HG02938 (cell line): ENCODE data around the gene IGF1R.

Experiments used
- ATAC-seq: cut with Tn5 transposase; IDR thresholded peaks from one replicate; pipeline ENCODE4 v1.9.1; 2021; ENCODE audit warnings: mild to moderate bottlenecking, moderate library complexity; ENCODE audit not compliant: unreplicated experiment

IGF1R gene

DNA sequence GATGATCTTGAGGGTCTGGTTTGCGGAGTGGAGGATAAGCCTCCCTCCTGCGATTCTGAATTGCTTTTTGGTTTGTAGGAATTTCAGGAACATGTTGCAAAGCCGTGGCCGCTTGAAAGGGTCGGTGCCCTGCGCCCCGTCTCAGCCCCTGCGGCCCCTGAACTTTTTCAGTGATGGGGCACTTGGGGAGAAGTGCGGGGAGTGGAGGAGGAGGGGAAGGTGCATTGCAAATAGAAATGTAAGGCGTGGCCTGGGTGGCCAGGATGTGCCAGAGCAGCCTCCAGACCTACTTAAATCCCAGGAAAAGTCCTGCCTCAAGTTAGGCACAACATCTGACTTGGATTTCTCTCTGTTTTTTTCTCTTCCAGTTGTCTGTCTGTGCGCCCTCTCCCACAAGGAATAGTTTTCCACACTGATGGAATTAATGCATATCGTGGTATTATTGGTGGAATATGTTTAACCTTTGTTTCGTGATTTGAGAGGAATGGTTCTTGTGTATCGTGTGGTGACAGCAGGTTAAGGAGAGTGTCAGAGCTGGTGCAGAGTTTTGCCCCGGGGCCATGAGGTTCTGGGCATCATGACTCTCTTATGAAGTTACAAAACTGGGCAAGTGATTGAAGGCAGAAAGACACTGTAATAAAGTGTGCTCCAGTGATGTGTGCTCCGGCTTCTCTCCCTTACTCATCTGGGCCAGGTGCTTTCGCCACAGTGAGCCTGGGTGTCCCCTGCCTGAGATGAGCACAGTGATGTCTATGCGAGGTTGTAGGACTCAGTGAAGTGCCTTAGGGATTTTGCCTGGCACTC lies 205.5 kb downstream of the IGF1R start:
- no peak for ATAC-seq

DNA sequence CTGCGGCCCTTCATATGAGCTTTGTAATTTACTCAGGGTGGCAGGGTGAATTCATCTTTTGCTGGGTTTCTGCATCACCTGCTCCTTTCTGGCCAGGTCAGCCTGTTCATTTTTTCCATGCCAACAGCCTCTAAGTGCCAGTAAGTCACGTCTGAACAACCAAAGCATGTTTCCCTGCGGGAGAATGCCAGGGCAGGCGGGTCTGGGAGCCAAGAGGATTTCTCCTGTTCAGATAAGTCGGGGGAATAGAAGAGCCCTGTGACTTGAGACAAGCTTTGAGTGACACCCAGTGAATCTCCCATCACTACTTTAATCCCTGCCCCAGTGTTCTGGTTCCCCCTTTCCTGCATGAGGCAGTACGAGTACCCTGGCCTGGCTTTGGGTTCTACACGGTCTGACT lies 206.2 kb downstream of the IGF1R start:
- no peak for ATAC-seq

DNA sequence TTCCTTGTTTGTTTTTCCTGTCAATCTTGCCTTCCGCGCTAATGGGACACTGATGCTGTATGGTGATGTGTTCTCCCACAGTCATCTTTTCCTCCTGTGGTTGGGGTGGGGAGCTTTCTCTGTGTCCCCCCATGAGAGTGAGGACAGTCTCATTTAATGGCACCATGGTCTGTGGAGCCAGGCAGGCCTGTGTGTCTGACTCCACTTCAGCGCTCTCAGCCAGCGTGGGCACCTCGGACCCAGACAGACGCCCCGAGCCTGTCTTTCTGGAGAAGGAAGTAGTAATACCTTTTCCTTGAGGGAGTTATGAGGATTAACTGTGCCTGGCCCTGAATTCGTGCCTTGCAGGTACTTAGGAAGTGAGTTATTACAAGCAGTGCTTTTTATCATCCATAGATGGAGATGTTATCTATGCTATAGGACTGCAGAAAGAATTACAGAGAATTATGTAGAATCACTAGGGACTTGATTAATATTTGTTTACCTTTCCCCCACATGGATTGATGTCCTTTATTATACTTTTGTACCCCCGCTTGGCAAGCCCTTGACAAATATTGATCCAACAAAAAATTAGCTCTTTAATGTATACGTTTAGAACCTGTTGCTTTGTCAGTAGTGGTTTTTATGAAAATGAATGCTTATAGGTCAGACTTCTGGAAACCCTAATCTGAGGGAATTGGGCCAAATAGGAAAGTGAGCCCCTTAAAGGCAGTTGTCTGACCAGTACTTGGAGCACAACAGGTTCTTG lies 206.9 kb downstream of the IGF1R start:
- no peak for ATAC-seq

DNA sequence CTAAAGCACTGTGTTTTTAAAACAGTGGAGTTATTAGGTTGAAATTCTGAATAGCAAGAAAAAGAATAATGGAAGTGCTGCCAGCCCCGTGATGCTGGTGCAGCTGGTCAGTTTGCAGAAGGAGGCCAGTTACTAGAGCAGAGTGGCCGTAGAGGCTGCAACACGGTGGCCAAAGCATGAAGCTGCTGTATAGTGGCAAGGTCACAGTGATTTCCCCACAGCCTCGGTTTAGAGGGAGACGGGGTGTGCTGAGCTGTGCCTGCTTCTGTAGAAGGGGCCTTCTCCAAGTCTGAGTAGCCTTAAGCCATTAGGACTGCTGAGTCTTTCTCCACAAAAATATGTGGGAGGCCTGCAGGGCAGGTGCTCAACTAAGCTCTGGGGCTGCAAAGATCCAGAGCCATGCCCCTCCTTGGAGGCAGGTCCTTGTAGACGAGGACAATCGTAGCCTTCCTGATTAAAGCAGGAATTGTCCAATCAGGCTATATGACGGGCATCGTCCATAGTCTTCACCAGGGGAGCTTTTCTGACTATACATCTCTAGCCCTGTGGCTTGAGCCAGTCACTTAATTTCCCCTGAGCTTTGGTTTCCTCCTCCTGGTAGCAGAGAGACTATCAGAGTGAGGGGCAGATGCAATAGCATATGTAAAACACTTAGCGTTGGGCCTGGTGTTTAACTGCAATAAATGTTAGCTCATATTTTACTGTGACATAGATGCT lies 207.6 kb downstream of the IGF1R start:
- no peak for ATAC-seq

DNA sequence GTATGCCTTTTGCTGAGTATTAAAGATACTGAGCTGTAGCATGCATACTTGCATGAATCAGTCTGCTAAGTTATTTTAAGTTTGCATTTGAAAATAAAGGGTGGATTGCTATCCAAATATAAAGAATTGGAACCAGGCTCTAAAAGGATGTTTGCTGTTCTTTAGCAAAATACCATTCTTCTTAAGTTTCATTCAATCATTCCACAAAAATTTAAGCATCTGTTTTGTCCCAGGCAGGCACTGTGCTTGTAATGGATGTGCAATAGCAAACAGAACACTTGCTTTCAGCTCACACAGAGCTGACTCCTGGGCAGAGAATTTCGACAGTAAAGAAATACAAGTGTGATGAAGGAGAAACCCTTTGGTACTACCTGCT lies 208.2 kb downstream of the IGF1R start:
- ATAC-seq, result no peak

DNA sequence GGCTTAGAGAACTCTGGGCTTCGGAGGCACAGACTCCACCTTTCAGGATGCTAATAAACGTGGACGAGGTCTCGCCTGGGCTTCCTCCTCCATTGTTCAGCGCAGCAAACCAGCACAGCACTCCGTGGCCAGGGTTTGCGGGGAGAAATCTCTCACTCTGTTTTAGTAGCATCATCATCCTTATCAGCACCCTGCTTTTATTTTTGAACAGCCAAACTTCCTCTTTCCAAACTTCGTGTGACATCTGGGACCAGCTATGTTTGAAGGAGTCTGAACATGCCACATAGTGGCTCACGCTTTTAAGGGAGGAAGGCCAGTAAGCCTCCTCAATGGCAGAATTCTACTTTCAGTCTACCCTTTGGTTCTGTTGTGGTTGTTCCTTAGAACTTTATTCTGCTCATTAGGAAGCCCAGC lies 210.3 kb downstream of the IGF1R start:
- no peak for ATAC-seq

DNA sequence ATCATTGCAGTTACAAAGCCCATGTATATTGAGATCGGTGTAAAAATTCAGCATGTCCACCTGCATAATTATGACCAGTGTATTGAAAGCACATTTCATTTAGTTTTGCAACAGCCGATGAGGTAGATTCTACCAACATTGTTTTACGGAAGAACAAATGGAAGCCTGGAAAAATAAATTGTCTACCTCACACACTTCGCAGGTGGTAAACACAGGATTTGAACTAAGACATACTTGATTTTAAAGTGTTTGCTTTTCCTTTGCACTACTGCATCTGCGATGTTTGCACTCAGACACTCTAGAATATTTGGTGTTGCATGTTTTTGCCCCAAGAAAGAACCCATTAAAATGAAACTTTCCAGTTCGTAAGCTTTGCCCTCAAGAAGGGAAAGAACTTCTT lies 210.8 kb downstream of the IGF1R start:
- ATAC-seq, result no peak

DNA sequence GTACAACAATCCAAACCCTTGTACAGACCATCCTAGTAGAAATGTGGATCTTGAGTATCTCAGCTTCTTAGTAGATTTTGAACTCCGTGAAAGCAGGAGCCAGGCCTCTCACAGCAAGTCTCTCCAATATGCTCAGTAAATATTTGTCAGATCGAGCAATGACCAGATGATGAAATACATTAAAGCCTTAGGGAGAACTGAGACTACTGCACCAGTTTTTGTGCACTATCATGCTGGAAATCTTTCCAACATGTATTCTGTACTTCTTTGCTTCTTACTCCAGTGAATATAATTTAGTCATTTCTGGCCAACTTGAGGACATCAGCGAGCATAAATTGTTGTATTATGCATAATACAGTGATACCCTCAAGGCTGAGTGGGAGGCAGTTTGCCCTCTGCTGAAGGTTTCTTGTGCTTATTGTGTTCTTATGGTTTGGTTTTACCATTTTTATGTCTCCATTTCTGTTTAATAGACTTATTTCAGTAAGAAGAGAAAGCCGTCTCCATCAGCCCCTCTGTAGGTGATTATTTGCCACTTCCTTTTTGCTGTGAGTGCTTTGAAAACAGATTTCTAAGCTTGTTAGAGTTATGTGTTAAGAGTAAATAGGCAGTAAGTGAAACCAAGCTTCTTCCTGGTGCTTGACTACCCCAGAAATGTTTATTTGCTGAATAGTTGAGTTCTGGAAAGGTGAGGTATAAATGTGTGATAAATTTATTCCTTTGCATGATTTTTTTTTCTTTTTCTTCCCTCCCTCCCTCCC lies 212.1 kb downstream of the IGF1R start:
- ATAC-seq, result no peak

DNA sequence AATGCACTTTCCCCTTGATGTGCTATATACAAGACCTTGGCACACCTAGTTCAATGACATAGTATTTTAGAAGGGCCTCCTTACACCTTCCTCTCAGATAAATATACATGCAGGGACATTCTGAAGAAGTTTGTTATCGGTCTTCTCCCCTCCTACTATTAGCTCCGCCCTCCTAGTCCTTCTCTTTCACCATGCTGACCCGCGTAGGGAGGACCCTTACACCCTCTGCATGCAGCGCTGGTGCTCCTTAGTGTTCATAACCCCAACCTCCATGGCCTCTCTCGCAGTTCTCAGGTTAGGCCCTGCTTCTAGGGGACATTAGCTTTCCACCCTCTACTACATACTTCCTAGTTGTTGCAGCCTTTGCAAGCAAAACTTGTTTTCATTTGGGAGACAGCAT lies 212.8 kb downstream of the IGF1R start:
- no peak for ATAC-seq

DNA sequence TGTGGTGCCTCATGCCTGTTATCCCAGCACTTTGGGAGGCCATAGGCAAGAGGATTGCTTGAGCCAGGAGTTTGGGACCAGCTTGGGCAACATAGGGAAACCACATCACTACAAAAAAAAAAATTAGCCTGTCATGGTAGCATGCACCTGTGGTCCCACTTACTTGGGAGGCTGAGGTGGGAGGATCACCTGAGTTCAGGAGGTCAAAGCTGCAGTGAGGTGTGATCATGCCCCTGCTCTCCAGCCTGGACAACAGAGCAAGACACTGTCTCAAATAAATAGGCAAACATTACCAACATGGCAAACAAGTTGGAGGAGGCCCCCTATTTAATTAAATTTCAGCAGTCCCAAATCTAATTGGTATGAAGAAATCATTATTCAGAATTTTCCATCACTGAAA lies 215.6 kb downstream of the IGF1R start:
- ATAC-seq, result no peak

DNA sequence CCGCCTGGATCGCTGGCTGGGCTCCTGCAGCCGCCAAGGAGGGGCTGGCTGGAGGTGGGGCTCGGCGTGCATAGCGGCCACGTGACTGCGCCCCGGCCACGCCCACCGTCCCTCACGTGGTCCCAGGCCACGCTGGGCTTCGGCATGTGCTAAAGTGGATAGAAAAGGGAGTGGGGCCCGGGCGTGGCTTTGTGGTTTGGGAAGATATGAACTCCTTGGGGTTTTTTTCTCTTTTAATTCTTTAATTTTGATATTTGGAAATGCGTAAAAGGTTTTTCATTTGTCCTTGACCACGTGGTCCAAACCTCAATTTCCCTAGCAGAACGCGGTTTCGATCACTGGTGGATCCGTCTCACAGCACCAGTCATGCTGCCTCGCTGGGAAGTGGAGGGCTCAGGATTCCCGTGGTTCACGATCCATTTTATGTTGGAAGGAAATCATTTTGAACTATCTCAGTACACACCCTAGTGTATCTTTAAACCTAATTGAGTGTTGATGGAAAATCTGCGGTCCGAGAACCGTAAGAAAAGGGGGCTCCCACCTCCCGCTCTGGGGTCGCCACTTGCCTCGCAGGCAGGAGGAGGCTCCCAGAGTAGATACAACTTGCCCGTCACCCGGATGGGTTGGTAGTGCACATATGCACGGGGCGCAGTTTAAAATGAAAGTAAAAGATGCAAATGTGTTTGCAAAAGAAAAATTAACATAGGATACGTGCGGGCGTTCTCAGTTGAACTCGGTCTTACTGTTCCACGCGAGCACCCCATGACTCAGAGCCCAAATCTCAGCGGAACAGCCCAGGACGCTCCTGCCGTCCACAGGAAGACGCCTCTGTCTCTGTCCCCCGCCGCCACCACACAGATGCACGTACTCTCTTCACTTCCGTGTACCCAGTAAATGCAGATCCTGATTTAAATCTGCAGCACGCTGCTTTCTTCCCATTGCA lies 217.3 kb downstream of the IGF1R start:
- peak; percentile 90 for ATAC-seq

DNA sequence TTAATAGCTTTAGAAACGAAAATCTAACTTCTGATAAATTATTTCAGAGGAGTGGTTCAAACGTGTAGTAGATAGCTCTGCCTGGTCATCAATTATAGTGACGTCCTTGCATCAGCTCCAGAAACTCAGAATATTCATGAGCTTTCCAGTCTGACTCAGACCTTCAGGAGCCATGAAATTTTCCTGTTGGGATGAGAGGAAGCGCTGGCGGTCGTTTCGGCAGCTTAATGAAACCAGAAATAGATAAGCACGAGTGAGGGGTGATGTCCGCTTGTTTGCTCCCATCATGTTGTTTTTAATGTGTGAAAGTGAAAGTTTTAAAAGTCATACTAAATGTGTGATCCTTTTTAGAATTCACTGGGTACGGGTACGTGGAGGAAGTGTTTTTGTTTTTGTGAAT lies 218.2 kb downstream of the IGF1R start:
- no peak for ATAC-seq

DNA sequence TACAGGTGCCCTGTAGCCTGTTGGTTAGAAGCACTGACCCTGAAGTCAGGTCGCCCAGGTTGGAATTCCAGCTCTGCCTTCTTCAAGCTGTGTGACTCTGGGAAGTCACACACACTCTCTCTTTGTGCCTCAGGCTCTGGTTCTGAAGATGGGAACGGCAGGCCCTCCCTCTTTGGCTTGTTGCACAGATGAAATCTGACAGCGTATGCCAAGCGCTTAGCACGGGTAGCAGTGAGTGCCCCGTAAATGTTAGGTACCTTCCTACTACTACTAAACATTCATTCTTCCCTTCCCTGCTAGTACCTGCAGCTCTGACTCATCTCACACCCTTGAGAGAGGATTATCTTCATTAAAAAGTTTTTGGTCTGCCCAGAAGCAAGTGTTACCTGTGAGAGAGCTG lies 220.2 kb downstream of the IGF1R start:
- no peak for ATAC-seq

DNA sequence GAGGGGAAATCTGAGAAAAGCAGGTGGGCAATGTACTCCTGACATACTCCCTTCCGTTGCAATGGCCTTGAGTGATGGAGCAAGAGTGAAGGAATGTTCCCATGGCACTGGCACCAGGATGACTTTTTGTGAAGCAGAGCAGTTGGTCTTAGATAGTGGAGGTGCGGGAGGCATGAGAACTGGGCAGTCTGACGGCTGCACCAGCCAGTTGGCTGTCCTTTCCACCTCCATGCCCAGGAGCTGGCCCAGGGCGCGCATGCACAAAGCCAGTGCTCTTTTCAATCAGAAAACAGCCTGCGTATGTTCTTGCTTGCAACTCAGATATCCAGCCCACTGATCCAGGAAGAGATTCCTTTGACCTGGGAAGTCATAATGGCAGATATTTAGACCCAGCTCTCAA lies 222.4 kb downstream of the IGF1R start:
- no peak for ATAC-seq

DNA sequence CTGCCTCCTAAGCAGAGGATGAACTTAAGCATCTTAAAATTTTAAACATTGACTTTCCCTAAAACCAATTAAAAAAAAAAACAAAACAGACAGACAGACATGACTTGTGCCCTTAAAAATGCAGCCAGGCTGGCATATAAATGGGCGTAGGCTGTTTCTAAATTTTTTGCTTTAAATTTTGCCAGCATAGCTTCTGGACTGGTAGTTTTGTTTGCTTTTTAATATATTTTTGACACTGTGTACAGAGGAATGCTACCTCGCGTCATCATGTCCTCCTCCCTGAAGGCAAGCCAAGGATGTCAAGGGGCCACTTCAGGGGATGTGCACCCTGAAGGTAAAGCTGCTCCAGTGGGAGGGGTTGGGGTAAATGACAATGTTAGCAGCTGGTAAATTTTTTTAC lies 224.4 kb downstream of the IGF1R start:
- no peak for ATAC-seq

DNA sequence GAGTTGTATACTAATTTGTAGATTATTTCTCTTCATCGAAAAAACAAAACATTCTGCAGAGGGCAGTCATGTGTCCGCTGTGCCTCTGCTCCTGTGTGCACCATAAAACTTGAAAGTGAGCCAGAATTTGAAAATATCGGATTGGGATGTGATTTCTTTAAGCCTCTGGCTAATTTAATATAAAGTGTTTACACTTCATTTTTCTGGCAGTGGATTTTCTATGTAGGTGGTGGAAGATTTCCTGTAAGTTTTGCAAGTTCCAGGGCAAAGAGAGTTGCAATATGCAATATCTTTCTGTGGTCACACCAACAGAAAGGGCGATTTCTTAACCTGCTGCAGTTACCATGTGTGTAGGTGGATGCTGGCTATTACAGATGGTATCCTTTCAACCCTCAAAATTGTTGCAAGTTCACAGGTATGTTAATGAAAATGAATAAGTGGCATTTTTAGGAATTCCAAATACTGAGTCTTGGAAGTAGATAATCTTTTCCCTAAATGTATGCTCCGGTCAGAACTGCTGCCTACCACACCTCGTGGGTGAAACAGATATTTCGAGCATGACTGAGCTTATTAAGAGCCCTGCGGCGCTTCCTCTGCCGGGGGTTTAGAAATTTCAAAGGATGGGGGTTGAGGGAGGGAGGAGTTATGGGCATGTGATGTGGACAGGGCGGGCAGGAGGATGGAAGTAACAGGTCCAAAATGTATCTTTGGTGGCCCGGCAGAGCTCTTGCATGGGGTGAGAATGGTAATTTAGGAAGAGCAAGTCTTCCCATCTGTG lies 225.3 kb downstream of the IGF1R start:
- no peak for ATAC-seq

DNA sequence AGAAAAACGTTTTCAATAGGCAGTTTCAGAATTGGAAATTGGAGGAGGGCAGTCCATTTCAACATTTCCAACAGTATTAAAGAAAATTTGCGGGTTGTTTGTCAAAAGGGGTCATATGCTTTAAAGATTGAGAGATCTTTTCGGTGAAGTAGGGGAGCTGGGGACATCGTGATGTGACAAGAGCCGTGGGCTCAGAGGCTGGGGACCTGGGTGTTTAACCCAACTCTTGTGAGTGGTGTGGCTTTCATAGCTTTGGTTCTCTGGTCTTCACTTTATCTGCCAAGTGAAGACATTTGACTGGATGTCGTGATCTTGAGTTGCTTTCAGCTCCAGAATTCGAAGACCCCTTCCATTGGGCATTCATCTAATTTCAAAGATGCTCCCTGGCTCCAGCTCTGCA lies 226.0 kb downstream of the IGF1R start:
- ATAC-seq, result no peak

DNA sequence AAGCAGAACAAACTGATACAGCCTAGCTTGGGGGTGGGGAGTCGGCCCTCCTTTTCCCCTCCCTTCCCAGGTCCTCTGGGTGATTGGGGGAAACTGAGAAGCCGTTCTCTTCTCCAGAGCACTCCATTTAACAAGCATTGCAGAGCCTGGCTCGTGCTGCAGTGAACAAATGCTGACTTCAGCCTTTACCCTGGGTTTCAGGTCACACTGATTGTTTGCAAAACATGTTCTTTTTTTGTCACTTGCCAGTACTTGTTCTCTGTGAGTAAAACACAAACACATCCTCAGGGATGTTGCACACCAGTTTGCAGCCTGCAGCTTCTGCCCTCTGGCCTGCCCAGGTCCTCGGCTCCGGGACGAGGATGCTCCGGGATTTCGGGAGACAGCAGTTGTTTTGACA lies 226.4 kb downstream of the IGF1R start:
- no peak for ATAC-seq

DNA sequence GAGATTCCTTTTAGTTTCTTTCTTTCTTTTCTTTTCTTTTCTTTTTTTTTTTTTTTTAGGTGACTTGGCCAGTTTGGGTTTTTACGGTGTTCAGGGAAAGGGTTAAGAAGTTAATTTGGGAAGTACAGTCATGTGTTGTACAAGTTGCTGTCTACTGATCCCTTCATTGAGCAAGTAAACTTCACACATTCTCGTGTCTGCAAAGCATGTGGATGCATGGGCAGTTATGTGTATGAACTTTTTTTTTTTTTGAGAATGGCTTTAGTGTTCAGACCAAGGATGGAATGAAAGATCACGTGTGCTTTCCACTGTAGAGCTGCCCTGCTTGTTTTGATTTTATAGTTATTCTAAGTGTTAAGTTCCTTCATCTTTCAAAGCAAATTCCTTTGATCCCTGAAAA lies 227.0 kb downstream of the IGF1R start:
- no peak for ATAC-seq
